ENCODE results near the gene CASZ1.

The CASZ1 gene

GRCh38 chr1:10681296-10682107 lies 114.9 kb downstream of the CASZ1 start:
- Histone ChIP-seq H3K9ac (no peak overlapping the region), H3K9me3 (ENCODE audit: control insufficient read depth, low read length) (no peaks in the 10 kb centered on the region), H2AFZ (no peak overlapping the region), H3K4me3 (ENCODE audit: low read depth, low read length) (no peak overlapping the region), H3K36me3 (ENCODE audit: control insufficient read depth, insufficient read depth, low read length) (no peaks in the 10 kb centered on the region), H3K27ac (no peak overlapping the region), H3K4me1 (no peaks in the 10 kb centered on the region), H3K4me2 (ENCODE audit: low read length) (no peak overlapping the region), H3K79me2 (no peaks in the 10 kb centered on the region), H3K27me3 (ENCODE audit: control insufficient read depth, insufficient read depth, low read length) (no peaks in the 10 kb centered on the region)
- TF ChIP-seq CTCF (IDR thresholded peaks at IDR 0.05), result no peak

GRCh38 chr1:10680487-10680886 lies 116.0 kb downstream of the CASZ1 start:
- Histone ChIP-seq H3K4me1 (no peaks in the 10 kb centered on the region), H3K79me2 (no peaks in the 10 kb centered on the region)

GRCh38 chr1:10679496-10680220 lies 116.8 kb downstream of the CASZ1 start:
- Histone ChIP-seq H3K27ac (no peak overlapping the region), H3K4me1 (no peaks in the 10 kb centered on the region), H3K4me3 (ENCODE audit: low read depth, low read length) (no peak overlapping the region), H3K27me3 (ENCODE audit: control insufficient read depth, insufficient read depth, low read length) (no peaks in the 10 kb centered on the region), H3K9ac (no peak overlapping the region), H3K79me2 (no peaks in the 10 kb centered on the region), H3K36me3 (ENCODE audit: control insufficient read depth, insufficient read depth, low read length) (no peaks in the 10 kb centered on the region), H2AFZ (no peak overlapping the region), H3K9me3 (ENCODE audit: control insufficient read depth, low read length) (no peaks in the 10 kb centered on the region), H3K4me2 (ENCODE audit: low read length) (no peak overlapping the region)
- no peak for TF ChIP-seq CTCF (IDR thresholded peaks at IDR 0.05)

More at GRCh38 chr1:10680487-10680886, 116.0 kb downstream of the CASZ1 start:
- Histone ChIP-seq H3K36me3 (ENCODE audit: control insufficient read depth, insufficient read depth, low read length) (no peaks in the 10 kb centered on the region), H3K27me3 (ENCODE audit: control insufficient read depth, insufficient read depth, low read length) (no peaks in the 10 kb centered on the region), H3K9ac (no peak overlapping the region), H3K27ac (no peak overlapping the region), H3K9me3 (ENCODE audit: control insufficient read depth, low read length) (no peaks in the 10 kb centered on the region), H2AFZ (no peak overlapping the region), H3K4me3 (ENCODE audit: low read depth, low read length) (no peak overlapping the region), H3K4me2 (ENCODE audit: low read length) (no peak overlapping the region)
- TF ChIP-seq CTCF (IDR thresholded peaks at IDR 0.05), result no peak

- Histone ChIP-seq H3K9ac (no peak overlapping the region), H3K4me2 (ENCODE audit: low read length) (no peak overlapping the region), H3K9me3 (ENCODE audit: control insufficient read depth, low read length) (no peaks in the 10 kb centered on the region), H2AFZ (no peak overlapping the region), H3K4me1 (no peaks in the 10 kb centered on the region), H3K27ac (no peak overlapping the region), H3K4me3 (ENCODE audit: low read depth, low read length) (no peak overlapping the region), H3K27me3 (ENCODE audit: control insufficient read depth, insufficient read depth, low read length) (no peaks in the 10 kb centered on the region), H3K79me2 (no peaks in the 10 kb centered on the region), H3K36me3 (ENCODE audit: control insufficient read depth, insufficient read depth, low read length) (no peaks in the 10 kb centered on the region)
- TF ChIP-seq CTCF (IDR thresholded peaks at IDR 0.05), result no peak
These were observed 117.6 kb downstream of the CASZ1 start for GRCh38 chr1:10678852-10679251.
